Activated T-cell treated with anti-CD3 and anti-CD28 coated beads, Interleukin-2, amount 50 U/mL, for 4 hours (primary cell): ENCODE results near the gene PDZRN4. TPM values are rescaled to one million over a fixed set of nuclear protein-coding genes. Genes with fewer than 3 reads are reported as not detected.
"Not testable (repeated sequence)": the region's sequence is repeated elsewhere in the genome, so short reads cannot be mapped to it uniquely, and the experiment has no call there.

Experiments
- ATAC-seq, 2 donors: fragments of 200-7000 bp; cut with Tn5 transposase; one replicate each; pipeline ENCODE4 v1.10.0; 2021
- DNase-seq: peaks from one replicate; pipeline ENCODE4 v3.0.0-alpha.2; 2020
- H3K27me3 Mint-ChIP-seq: one replicate; pipeline ENCODE4 v1.8.0; 2021; ENCODE audit warnings: low read depth, mixed read lengths
- H3K36me3 Mint-ChIP-seq: one replicate; pipeline ENCODE4 v1.8.0; 2022; ENCODE audit warnings: mixed read lengths; ENCODE audit not compliant: insufficient read depth
- H3K4me1 Mint-ChIP-seq: one replicate; pipeline ENCODE4 v1.8.0; 2021; ENCODE audit warnings: low read depth, mixed read lengths
- H3K4me3 Mint-ChIP-seq: one replicate; pipeline ENCODE4 v1.8.0; 2021; ENCODE audit warnings: mild to moderate bottlenecking, moderate library complexity, mixed read lengths
- H3K9me3 Mint-ChIP-seq: one replicate; pipeline ENCODE4 v1.8.0; 2021; ENCODE audit warnings: mixed read lengths
- total RNA-seq, 3 donors: library from RNA; stranded (reverse); gene quantifications; one replicate each; pipeline ENCODE4 v1.2.1, GENCODE V29; 2021

The PDZRN4 gene
- total RNA-seq, 3 donors from 2014 or later = not detected

- Mint-ChIP-seq H3K36me3 (no peaks in the 10 kb centered on the region), H3K4me3 (no peak overlapping the region), H3K27me3 (peaks cover 2% of the 10 kb centered on the region), H3K9me3 (peaks cover 3% of the 10 kb centered on the region), H3K4me1 (no peaks in the 10 kb centered on the region)
- DNase-seq = no peak
- no peak for ATAC-seq
These were observed 418.6 kb downstream of the PDZRN4 start for GRCh38 chr12:41606468-41607445.

DNA sequence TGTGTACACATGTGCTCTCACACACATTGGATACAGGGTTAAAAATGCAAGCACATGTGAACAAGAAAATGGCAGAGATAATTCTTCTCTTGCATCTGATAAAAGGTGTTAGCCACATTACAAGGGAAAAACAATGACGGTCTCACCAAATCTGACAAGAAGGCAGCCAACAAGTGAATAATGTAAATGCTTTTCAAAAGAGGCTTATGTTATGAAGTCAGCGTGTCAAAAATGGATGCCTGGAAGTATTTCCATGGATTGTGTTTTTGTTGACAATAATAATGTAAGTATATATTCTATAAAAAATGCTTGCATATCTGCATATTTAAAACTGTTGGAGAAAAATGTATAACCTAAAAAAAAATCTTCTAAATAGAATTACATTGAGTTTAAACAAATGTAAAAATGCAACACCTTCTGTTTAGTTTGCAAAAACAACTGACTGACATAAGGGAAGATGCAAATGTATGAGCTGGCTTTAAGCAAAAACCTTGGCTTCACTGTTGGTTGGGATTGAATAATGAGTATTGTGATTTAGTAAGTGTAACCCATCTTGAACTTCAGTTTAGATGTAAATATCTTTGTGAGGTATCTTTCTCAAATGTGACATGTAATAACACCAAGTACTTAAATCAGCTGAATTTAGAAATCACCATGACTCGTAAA lies 424.9 kb downstream of the PDZRN4 start:
- Mint-ChIP-seq H3K4me3 (no peak overlapping the region), H3K4me1 (no peaks in the 10 kb centered on the region), H3K36me3 (no peaks in the 10 kb centered on the region), H3K9me3 (peaks cover 3% of the 10 kb centered on the region), H3K27me3 (peaks cover 2% of the 10 kb centered on the region)
- DNase-seq = no peak
- ATAC-seq = no peak

DNA sequence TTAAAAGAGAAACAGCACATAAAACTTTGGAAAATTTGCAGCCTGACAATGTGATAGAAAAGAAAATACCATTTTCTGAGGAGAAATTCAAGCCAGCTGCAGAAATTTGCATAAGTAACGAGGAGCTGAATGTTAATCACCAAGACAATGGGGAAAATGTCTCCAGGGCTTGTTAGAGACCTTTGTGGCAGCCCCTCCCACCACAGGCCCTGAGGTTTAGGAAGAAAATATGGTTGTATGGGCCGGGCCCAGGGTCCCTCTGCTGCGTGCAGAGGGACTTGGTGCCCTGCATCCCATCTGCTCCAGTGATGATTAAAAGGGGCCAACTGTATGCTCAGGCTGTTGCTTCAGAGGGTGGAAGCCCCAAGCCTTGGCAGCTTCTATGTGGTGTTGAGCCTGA lies 427.1 kb downstream of the PDZRN4 start:
- H3K36me3 Mint-ChIP-seq, ATAC-seq, H3K27me3 Mint-ChIP-seq, H3K4me3 Mint-ChIP-seq, H3K9me3 Mint-ChIP-seq, DNase-seq, H3K4me1 Mint-ChIP-seq: not testable (repeated sequence)

DNA sequence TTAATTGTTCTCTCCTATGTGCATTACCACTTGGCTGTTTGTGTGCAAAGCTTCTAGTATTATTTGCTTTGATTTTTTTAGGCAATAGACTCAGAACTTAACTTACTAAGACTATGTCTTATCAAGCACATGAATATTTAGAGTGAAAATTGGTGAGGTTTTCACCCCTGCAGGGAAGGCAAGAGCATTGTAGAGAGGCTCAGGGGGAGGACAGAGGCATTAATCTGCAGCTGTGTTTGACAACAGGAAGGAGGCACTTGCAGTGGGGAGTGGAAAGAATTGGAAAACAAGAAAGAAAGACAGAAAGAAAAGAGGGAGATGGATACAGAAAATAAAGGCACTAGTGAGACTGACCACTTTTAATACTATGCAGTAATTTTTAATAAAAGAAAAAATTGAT lies 431.6 kb downstream of the PDZRN4 start:
- Mint-ChIP-seq H3K4me1 (no peaks in the 10 kb centered on the region), H3K36me3 (no peaks in the 10 kb centered on the region), H3K27me3 (no peaks in the 10 kb centered on the region), H3K4me3 (no peak overlapping the region), H3K9me3 (peaks cover 4% of the 10 kb centered on the region)
- ATAC-seq = no peak
- DNase-seq = no peak

- H3K9me3 Mint-ChIP-seq = peaks cover 4% of the 10 kb centered on the region
- DNase-seq = no peak
- no peaks in the 10 kb centered on the region for H3K36me3 Mint-ChIP-seq
- no peaks in the 10 kb centered on the region for H3K27me3 Mint-ChIP-seq
- no peak for ATAC-seq
- no peaks in the 10 kb centered on the region for H3K4me1 Mint-ChIP-seq
- no peak overlapping the region for H3K4me3 Mint-ChIP-seq
These were observed 433.2 kb downstream of the PDZRN4 start for GRCh38 chr12:41621291-41621690.
